Measurements from ENCODE around the gene PARP15.

DNA sequence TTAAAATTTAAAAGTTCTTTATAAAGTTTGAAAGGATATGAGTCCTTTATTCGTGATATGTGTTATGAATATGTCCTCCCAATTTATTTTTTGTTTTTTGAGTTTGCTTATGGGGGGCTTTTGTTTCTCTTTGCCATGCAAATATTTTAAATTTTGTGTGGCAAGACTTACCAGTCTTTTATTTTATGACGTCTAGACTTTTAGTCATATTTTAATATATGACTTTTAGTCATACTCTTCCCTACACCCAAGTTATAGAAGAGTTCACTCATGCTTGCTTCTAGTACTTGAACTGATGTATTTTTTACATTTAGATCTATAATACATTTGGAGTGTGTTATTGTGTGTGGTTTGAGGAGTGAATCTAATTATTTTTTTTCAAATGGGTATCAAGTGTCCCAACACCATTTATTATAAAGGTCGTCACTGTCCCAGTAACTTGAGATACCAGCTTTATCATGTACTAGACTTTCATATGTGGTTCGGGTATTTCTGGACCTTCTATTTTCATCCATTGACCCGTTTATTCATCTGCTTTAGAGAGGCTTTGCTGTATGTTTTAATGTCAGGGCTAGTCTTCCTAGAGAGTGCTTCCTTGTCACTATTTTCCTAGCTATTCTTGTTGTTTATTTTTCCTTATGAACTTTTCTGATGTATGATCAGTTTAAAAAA, 755 bp downstream of the PARP15 start:
- no peak for TF ChIP-seq POLR2A (IDR thresholded peaks at IDR 0.05)
- TF ChIP-seq, protein P1, sequence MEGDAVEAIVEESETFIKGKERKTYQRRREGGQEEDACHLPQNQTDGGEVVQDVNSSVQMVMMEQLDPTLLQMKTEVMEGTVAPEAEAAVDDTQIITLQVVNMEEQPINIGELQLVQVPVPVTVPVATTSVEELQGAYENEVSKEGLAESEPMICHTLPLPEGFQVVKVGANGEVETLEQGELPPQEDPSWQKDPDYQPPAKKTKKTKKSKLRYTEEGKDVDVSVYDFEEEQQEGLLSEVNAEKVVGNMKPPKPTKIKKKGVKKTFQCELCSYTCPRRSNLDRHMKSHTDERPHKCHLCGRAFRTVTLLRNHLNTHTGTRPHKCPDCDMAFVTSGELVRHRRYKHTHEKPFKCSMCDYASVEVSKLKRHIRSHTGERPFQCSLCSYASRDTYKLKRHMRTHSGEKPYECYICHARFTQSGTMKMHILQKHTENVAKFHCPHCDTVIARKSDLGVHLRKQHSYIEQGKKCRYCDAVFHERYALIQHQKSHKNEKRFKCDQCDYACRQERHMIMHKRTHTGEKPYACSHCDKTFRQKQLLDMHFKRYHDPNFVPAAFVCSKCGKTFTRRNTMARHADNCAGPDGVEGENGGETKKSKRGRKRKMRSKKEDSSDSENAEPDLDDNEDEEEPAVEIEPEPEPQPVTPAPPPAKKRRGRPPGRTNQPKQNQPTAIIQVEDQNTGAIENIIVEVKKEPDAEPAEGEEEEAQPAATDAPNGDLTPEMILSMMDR (IDR thresholded peaks at IDR 0.05): no peak
